SK-N-MC (cell line): Measurements from ENCODE around the gene MFGE8.

ENCODE experiments used
- EZH2 ChIP-seq: fragments of 200-600 bp; sonication (generic); IDR thresholded peaks from one replicate; pipeline ENCODE4 v1.6.1; 2017; ENCODE audit warnings: antibody characterized with exemption
- POLR2AphosphoS5 ChIP-seq: IDR thresholded peaks from 2 replicates; pipeline ENCODE4 v1.6.1; 2012; ENCODE audit warnings: mild to moderate bottlenecking, low read depth, low read length, borderline replicate concordance

- TF ChIP-seq EZH2 = no peak
- no peak for TF ChIP-seq POLR2AphosphoS5
Measured at GRCh38 chr15:88849376-88850072, 63.7 kb downstream of the MFGE8 start.
